DOHH2 (cell line): ENCODE results near the gene ABLIM2.

Experiments
- EZH2phosphoT487 ChIP-seq: fragments of 200-600 bp; sonication (generic); IDR thresholded peaks from 2 replicates; pipeline ENCODE4 v1.6.1; 2017; ENCODE audit warnings: borderline replicate concordance, mild to moderate bottlenecking, antibody characterized with exemption, low read length, moderate library complexity, mixed read lengths
- TF ChIP-seq, protein P1 (sequence below): fragments of 200-600 bp; sonication (generic); IDR thresholded peaks from one replicate; pipeline ENCODE4 v1.5.1; 2014; ENCODE audit warnings: antibody characterized with exemption, mild to moderate bottlenecking, low read depth, low read length; ENCODE audit not compliant: poor library complexity, severe bottlenecking

DNA sequence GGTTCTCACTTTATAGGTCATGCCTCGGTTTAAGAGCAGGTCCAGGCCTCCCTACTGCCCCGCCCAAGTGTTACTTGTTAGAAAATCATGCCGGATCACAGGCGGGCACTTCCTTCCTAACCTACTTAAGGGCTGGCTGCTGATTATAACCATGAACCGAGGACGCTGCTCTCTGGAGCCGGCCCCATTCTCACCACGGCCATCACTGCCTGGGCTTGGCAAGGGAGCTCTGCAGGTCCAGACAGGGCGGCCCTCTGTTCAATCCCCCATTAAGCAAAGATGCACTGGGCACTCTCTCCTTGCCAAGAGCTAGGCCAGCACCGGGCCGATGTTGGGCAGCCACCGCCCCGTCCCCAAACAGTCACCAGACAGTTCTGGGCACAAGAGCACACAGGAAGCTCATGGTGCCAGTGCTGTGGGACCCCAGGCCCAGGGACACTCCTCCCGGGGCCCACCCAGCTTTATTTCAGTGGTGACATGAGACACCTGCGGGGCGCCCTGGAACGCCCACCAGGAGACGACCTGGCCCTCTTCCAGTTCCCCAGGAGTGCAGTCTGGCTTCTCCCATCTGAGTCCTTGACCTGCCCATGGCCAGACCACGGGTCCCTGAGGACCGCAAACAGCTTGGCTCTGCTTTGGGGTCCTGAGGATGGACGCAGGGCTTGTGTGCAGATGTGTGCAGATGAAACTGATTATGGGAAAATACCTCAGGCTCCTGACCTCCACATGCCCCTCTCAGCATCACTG, 44.0 kb downstream of the ABLIM2 start:
- TF ChIP-seq, protein P1, sequence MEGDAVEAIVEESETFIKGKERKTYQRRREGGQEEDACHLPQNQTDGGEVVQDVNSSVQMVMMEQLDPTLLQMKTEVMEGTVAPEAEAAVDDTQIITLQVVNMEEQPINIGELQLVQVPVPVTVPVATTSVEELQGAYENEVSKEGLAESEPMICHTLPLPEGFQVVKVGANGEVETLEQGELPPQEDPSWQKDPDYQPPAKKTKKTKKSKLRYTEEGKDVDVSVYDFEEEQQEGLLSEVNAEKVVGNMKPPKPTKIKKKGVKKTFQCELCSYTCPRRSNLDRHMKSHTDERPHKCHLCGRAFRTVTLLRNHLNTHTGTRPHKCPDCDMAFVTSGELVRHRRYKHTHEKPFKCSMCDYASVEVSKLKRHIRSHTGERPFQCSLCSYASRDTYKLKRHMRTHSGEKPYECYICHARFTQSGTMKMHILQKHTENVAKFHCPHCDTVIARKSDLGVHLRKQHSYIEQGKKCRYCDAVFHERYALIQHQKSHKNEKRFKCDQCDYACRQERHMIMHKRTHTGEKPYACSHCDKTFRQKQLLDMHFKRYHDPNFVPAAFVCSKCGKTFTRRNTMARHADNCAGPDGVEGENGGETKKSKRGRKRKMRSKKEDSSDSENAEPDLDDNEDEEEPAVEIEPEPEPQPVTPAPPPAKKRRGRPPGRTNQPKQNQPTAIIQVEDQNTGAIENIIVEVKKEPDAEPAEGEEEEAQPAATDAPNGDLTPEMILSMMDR: no peak
- no peak for TF ChIP-seq EZH2phosphoT487
